Gastroesophageal sphincter (tissue), 3 donors: Measurements from ENCODE around the gene OGDH.

Experiments
- CTCF ChIP-seq, 4 experiments: fragments of 200-600 bp in 2 of 4; fragments of 450-650 bp in 2 of 4; sonication (generic) in 1 of 4; IDR thresholded peaks; one replicate each; pipeline ENCODE4 v1.5.1; 2017 to 2019; ENCODE audit warnings: antibody characterized with exemption in 4 of 4, mild to moderate bottlenecking in 2 of 4, moderate library complexity in 2 of 4
- POLR2A ChIP-seq, 2 donors: fragments of 450-650 bp; IDR thresholded peaks; one replicate each; pipeline ENCODE4 v1.6.1; 2017; ENCODE audit warnings: antibody characterized with exemption in 2 of 2, mild to moderate bottlenecking in 2 of 2, moderate library complexity in 1 of 2
- POLR2AphosphoS5 ChIP-seq: sonication (generic); formaldehyde crosslinking; IDR thresholded peaks from one replicate; pipeline ENCODE4 v1.6.1; 2017; ENCODE audit warnings: antibody characterized with exemption

- TF ChIP-seq CTCF (IDR thresholded peaks at IDR 0.05) (no peak), POLR2AphosphoS5 (no peak), POLR2A (IDR thresholded peaks at IDR 0.05) (no peak)
Measured at GRCh38 chr7:44634187-44634838, 27.9 kb downstream of the OGDH start.
